Neutrophil (primary cell): ENCODE results near the gene LRRC75B.
A peak's percentile ranks its signal among the peaks of the same experiment; 100 is the strongest.

ENCODE experiments used
- H3K27ac ChIP-seq: fragments of 200-600 bp; sonication (generic); 2 replicates; pipeline ENCODE4 v1.5.1; 2016; ENCODE audit warnings: mild to moderate bottlenecking, moderate library complexity
- H3K27me3 ChIP-seq: fragments of 200-600 bp; sonication (generic); 2 replicates; pipeline ENCODE4 v1.6.0; 2016; ENCODE audit warnings: mild to moderate bottlenecking
- H3K36me3 ChIP-seq: fragments of 200-600 bp; sonication (generic); 2 replicates; pipeline ENCODE4 v1.5.1; 2017
- H3K4me1 ChIP-seq, 2 experiments: fragments of 200-600 bp in 1 of 2; sonication (generic) in 1 of 2; 1 replicate in 1 of 2; 2 replicates in 1 of 2; pipeline versions ENCODE4 v1.5.1 to v1.6.1; 2013 to 2016; ENCODE audit warnings: low read depth in 1 of 2, low read length in 1 of 2, mild to moderate bottlenecking in 1 of 2, moderate library complexity in 1 of 2; ENCODE audit not compliant: control insufficient read depth in 1 of 2, insufficient read depth in 1 of 2
- H3K4me3 ChIP-seq, 2 experiments: fragments of 200-600 bp in 1 of 2; sonication (generic) in 1 of 2; 1 replicate in 1 of 2; 2 replicates in 1 of 2; pipeline ENCODE4 v1.5.1; 2013 to 2016; ENCODE audit warnings: low read depth in 1 of 2, low read length in 1 of 2, mild to moderate bottlenecking in 1 of 2, moderate library complexity in 1 of 2
- H3K9me3 ChIP-seq: fragments of 200-600 bp; sonication (generic); 2 replicates; pipeline ENCODE4 v1.5.1; 2016
- CTCF ChIP-seq: fragments of 200-600 bp; sonication (generic); IDR thresholded peaks from 2 replicates; pipeline ENCODE4 v1.5.1; 2016; ENCODE audit warnings: antibody characterized with exemption

The LRRC75B gene

GRCh38 chr22:24548812-24549211 lies 44.1 kb downstream of the LRRC75B start:
- H3K27me3 ChIP-seq: no peaks in the 10 kb centered on the region
- no peak for TF ChIP-seq CTCF
- H3K9me3 ChIP-seq: no peaks in the 10 kb centered on the region
- no peak overlapping the region for H3K27ac ChIP-seq
- no peak overlapping the region for H3K4me3 ChIP-seq
- H3K36me3 ChIP-seq: peaks cover 66% of the 10 kb centered on the region
- peaks cover 32 to 34% of the 10 kb centered on the region in 2 experiments for H3K4me1 ChIP-seq

DNA sequence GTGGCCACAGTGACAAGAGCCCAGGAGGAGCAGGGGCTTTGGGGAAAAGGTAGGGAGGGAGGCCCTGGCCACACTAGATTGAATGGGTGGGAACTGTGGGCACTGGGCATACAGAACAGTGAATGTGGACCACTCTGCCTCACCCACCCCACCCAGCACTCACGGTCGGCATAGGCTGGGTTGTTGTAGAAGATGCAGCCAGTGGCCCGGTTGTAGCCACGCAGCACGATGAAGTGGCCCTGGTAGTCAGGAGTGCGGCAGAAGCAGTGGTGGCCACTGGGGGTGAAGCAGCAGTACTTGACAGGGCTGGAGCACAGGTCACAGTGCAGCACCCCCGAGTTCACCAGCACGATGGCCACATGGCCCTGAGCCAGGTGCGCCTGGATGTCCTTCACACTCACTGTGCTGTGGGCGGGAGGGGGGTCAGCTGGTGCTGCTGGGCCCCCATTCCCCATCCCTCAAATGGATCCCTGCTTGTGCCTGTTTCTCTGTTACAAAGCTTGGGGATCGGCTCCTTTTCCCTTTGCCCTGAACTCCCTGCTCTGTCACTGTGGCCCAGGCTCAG lies 49.1 kb downstream of the LRRC75B start:
- Histone ChIP-seq H3K4me3 (no peak overlapping the region), H3K4me1 (peaks cover 31 to 33% of the 10 kb centered on the region in 2 experiments), H3K9me3 (no peaks in the 10 kb centered on the region), H3K27me3 (no peaks in the 10 kb centered on the region), H3K36me3 (peaks cover 90% of the 10 kb centered on the region), H3K27ac (peak overlapping the region; percentile 92)
- no peak for TF ChIP-seq CTCF

- Histone ChIP-seq H3K36me3 (peaks cover 88% of the 10 kb centered on the region), H3K4me3 (peak overlapping the region in 1 of 2 experiments; percentile 42), H3K9me3 (no peaks in the 10 kb centered on the region), H3K4me1 (peaks cover 31 to 33% of the 10 kb centered on the region in 2 experiments), H3K27me3 (no peaks in the 10 kb centered on the region), H3K27ac (peak overlapping the region; percentile 92)
- TF ChIP-seq CTCF: no peak
Measured at GRCh38 chr22:24543185-24543601, 49.7 kb downstream of the LRRC75B start.

DNA sequence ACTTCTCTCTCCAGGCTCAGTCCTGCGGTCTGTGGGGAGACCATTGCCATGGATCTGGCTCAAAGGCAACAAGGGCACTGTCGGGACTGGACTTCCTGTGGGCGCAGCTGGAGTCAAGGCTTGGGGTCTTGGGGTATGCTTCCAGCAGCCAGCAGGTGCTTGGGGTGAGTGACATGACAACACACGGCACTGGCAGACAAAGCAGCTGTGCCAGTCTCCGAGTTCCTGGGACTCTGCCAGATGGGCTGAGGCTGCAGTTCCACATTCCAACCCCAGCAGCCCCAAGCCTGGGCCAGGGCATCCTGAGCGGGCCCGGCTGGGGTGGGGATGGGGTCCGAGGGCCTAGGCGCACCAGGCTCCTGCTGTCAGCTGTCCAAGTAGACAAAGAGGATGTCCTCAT lies 50.2 kb downstream of the LRRC75B start:
- Histone ChIP-seq H3K36me3 (peaks cover 82% of the 10 kb centered on the region), H3K27ac (peak overlapping the region; percentile 92), H3K9me3 (no peaks in the 10 kb centered on the region), H3K4me3 (peak overlapping the region; percentile 33 to 42), H3K4me1 (peaks cover 31 to 33% of the 10 kb centered on the region in 2 experiments), H3K27me3 (no peaks in the 10 kb centered on the region)
- peak; percentile 24 for TF ChIP-seq CTCF

- Histone ChIP-seq H3K4me3 (peak overlapping the region; percentile 33 to 42), H3K27me3 (no peaks in the 10 kb centered on the region), H3K9me3 (no peaks in the 10 kb centered on the region), H3K36me3 (peaks cover 77% of the 10 kb centered on the region), H3K4me1 (peaks cover 31 to 33% of the 10 kb centered on the region in 2 experiments), H3K27ac (peak overlapping the region; percentile 92)
- no peak for TF ChIP-seq CTCF
Measured at GRCh38 chr22:24541681-24542515, 51.0 kb downstream of the LRRC75B start.
